ENCODE measurements around the gene BCAS1.
A peak's percentile ranks its signal among the peaks of the same experiment; 100 is the strongest.

BCAS1 gene

DNA sequence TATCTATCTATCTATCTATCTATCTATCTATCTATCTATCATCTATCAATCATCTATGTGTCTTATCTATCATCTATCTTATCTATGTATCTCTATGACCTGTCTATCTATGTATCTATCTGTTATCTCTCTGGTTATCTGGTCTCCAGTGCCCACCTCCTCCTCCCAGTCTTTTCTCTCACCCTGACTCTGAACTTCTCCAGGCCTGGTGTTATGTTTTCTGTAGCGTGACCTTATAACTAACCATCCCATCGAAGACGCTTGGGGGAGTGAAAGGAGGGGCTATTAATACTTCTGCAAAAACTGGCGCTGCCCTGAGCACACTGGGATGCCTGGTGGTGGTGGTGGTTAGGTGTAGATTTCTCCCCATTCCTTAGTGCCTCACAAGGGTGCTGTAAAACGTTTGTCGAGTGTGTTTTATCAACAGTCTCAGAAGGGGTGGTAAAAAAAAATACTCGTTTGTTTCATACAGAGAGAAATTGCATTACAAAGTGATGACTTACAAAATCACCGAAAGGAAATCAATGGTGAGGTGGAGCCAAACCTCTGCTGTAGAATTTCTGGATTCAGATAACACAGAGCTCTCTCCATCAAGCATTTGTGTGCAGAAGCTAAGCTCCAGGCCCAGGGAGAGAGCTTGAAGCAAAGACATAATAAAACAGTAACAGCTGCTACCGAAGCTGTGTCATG, 156.2 kb downstream of the BCAS1 start:
- Histone ChIP-seq H3K9me3 (ENCODE audit: control insufficient read depth, low read length) (no peaks in the 10 kb centered on the region), H3K27me3 (ENCODE audit: control insufficient read depth, insufficient read depth, low read length) (no peaks in the 10 kb centered on the region), H2AFZ (peak overlapping the region; percentile 95), H3K4me2 (ENCODE audit: low read length) (no peak overlapping the region), H3K9ac (no peak overlapping the region), H3K36me3 (ENCODE audit: control insufficient read depth, insufficient read depth, low read length) (no peaks in the 10 kb centered on the region), H3K27ac (peak overlapping the region; percentile 96), H3K4me3 (ENCODE audit: low read depth, low read length) (no peak overlapping the region), H3K4me1 (peaks cover 26% of the 10 kb centered on the region), H3K79me2 (no peaks in the 10 kb centered on the region)
- TF ChIP-seq CTCF (IDR thresholded peaks at IDR 0.05): no peak

DNA sequence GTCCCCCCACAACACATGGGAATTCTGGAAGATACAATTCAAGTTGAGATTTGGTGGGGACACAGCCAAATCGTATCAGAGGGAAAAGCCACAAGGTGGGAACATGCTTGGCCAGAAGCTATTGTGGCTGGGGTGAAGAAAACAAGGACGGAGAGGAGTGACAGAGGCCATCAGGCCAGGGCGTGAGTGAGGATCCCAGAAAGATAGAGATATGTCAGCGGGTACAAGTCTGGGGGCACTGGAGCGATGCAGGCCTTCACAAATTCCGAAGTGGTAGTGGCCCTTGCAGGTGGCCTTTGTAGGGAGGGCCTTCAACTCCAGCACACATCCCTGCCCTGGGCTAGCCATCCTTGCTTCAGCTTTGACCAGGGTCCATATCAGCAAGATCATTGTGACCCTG, 159.1 kb downstream of the BCAS1 start:
- Histone ChIP-seq H3K9me3 (ENCODE audit: control insufficient read depth, low read length) (no peaks in the 10 kb centered on the region), H3K36me3 (ENCODE audit: control insufficient read depth, insufficient read depth, low read length) (no peaks in the 10 kb centered on the region), H3K9ac (no peak overlapping the region), H3K27ac (no peak overlapping the region), H3K4me3 (ENCODE audit: low read depth, low read length) (no peak overlapping the region), H3K79me2 (no peaks in the 10 kb centered on the region), H3K4me1 (peaks cover 15% of the 10 kb centered on the region), H3K27me3 (ENCODE audit: control insufficient read depth, insufficient read depth, low read length) (no peaks in the 10 kb centered on the region), H2AFZ (peak overlapping the region; percentile 57), H3K4me2 (ENCODE audit: low read length) (no peak overlapping the region)
- TF ChIP-seq CTCF (IDR thresholded peaks at IDR 0.05): no peak

DNA sequence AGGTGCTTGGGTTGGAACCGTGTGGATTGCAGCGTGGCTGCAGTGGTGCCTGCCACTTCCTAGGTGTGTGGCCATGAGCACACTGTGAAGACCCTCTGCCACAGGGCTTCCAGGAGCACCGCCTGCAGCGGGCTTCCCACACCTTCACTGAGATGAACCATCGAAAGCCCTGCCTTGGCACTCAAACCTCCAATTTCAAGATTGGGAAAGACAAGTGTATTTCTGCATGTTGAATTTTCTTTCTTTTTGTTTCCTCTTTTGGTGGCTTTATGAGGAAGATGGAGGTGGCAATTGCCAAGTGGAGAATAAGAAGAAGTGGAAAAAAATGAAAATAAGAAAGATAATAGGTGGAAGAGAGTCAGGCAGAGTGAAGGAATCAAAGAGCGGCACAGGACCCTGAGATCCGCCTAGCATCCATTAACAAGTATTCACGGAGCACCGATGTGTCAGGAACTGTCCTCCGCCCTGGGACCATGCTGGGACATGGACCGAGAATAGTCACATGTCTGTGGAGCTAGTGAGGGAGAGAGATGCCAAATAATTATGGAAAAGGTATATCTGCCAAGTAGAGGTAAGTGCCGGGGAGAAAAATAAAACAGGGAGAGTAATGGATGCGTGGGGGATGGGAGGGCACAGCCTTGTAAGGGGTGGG, 159.9 kb downstream of the BCAS1 start:
- Histone ChIP-seq H3K27me3 (ENCODE audit: control insufficient read depth, insufficient read depth, low read length) (no peaks in the 10 kb centered on the region), H3K27ac (no peak overlapping the region), H3K4me3 (ENCODE audit: low read depth, low read length) (no peak overlapping the region), H3K4me2 (ENCODE audit: low read length) (no peak overlapping the region), H3K4me1 (peaks cover 12% of the 10 kb centered on the region), H3K36me3 (ENCODE audit: control insufficient read depth, insufficient read depth, low read length) (no peaks in the 10 kb centered on the region), H3K9me3 (ENCODE audit: control insufficient read depth, low read length) (no peaks in the 10 kb centered on the region), H3K79me2 (no peaks in the 10 kb centered on the region), H3K9ac (no peak overlapping the region), H2AFZ (no peak overlapping the region)
- TF ChIP-seq CTCF (IDR thresholded peaks at IDR 0.05): no peak

DNA sequence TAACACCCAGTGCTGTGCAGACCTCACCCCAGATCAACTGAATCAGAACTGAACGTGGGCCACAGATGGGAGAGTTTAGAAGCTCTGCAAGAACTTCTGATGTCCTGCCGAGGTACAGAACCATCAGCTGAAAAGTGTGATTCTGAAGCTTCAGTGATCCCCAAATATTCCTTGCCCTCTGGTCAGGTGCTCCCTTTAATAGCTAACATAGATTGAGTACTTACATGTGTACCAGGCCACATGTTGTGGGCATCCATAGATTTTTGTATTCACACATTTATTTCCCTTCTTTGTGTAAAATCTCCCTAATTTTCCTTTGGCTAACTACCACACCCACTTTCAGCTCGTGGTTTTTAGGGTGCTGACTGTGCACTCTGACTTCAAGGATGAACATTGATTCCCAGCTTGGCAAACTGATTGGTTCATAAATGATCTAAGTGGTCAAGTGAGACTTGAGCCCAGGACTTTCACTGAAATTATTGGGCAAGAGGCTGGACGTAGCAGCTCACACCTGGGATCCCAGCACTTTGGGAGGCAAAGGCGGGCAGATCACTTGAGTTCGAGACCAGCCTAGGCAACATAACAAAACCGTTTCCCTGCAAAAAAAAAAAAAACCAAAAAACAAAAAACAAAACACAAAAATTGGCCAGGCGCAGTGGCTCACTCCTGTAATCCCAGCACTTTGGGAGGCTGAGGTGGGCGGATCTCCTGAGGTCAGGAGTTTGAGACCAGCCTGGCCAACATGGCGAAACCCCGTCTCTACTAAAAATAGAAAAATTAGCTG, 162.2 kb downstream of the BCAS1 start:
- no peaks in the 10 kb centered on the region for H3K79me2 ChIP-seq
- H3K4me3 ChIP-seq (ENCODE audit: low read depth, low read length): no peak overlapping the region
- H3K27me3 ChIP-seq (ENCODE audit: control insufficient read depth, insufficient read depth, low read length): no peaks in the 10 kb centered on the region
- H3K4me1 ChIP-seq: no peaks in the 10 kb centered on the region
- no peak overlapping the region for H3K9ac ChIP-seq
- no peak overlapping the region for H3K27ac ChIP-seq
- no peak for TF ChIP-seq CTCF (IDR thresholded peaks at IDR 0.05)
- H2AFZ ChIP-seq: no peak overlapping the region
- no peaks in the 10 kb centered on the region for H3K36me3 ChIP-seq (ENCODE audit: control insufficient read depth, insufficient read depth, low read length)
- H3K9me3 ChIP-seq (ENCODE audit: control insufficient read depth, low read length): no peaks in the 10 kb centered on the region
- H3K4me2 ChIP-seq (ENCODE audit: low read length): no peak overlapping the region

All from parathyroid adenoma (tissue), 2 donors.